ENCODE data around the gene SPAG17. TPM values are rescaled to one million over a fixed set of nuclear protein-coding genes. Genes with fewer than 3 reads are reported as not detected.

SPAG17 gene
- total RNA-seq, 1 donor from 2014 or later, result 0.12 TPM

- Histone ChIP-seq H3K36me3 (no peaks in the 10 kb centered on the region), H3K4me1 (no peaks in the 10 kb centered on the region), H3K4me3 (no peak overlapping the region), H3K27me3 (no peaks in the 10 kb centered on the region), H3K27ac (no peak overlapping the region), H3K9me3 (no peaks in the 10 kb centered on the region)
- intact Hi-C loops (cut with DNase I), result no loop called here
- no peak for TF ChIP-seq CTCF (IDR thresholded peaks at IDR 0.05)
- ATAC-seq, result peak; percentile 53
- no peak for DNase-seq
Observed at GRCh38 chr1:118100686-118101514, 84.1 kb downstream of the SPAG17 start.

- H3K36me3 ChIP-seq, result no peaks in the 10 kb centered on the region
- H3K27me3 ChIP-seq, result no peaks in the 10 kb centered on the region
- H3K4me3 ChIP-seq, result no peak overlapping the region
- H3K27ac ChIP-seq, result no peak overlapping the region
- no peak for ATAC-seq
- TF ChIP-seq CTCF (IDR thresholded peaks at IDR 0.05), result no peak
- intact Hi-C loops (cut with DNase I), result no loop called here
- H3K9me3 ChIP-seq, result no peaks in the 10 kb centered on the region
- H3K4me1 ChIP-seq, result no peaks in the 10 kb centered on the region
- no peak for DNase-seq
Observed at GRCh38 chr1:118099686-118100085, 85.3 kb downstream of the SPAG17 start.

GRCh38 chr1:118097622-118098348 is 87.2 kb downstream of the SPAG17 start:
- no peaks in the 10 kb centered on the region for H3K27me3 ChIP-seq
- DNase-seq, result no peak
- intact Hi-C loops (cut with DNase I), result no loop called here
- no peaks in the 10 kb centered on the region for H3K9me3 ChIP-seq
- ATAC-seq, result no peak
- H3K36me3 ChIP-seq, result no peaks in the 10 kb centered on the region
- no peak overlapping the region for H3K4me3 ChIP-seq
- no peak overlapping the region for H3K27ac ChIP-seq
- no peaks in the 10 kb centered on the region for H3K4me1 ChIP-seq
- no peak for TF ChIP-seq CTCF (IDR thresholded peaks at IDR 0.05)

- Histone ChIP-seq H3K4me1 (no peaks in the 10 kb centered on the region), H3K27me3 (no peaks in the 10 kb centered on the region), H3K36me3 (no peaks in the 10 kb centered on the region), H3K27ac (no peak overlapping the region), H3K9me3 (no peaks in the 10 kb centered on the region), H3K4me3 (no peak overlapping the region)
- no peak for ATAC-seq
- TF ChIP-seq CTCF (IDR thresholded peaks at IDR 0.05), result no peak
- DNase-seq, result no peak
- intact Hi-C loops (cut with DNase I), result no loop called here
Observed at GRCh38 chr1:118093017-118093416, 92.0 kb downstream of the SPAG17 start.

- Histone ChIP-seq H3K27ac (no peak overlapping the region), H3K9me3 (no peaks in the 10 kb centered on the region), H3K27me3 (no peaks in the 10 kb centered on the region), H3K36me3 (no peaks in the 10 kb centered on the region), H3K4me3 (no peak overlapping the region), H3K4me1 (no peaks in the 10 kb centered on the region)
- intact Hi-C loops (cut with DNase I), result no loop called here
- TF ChIP-seq CTCF (IDR thresholded peaks at IDR 0.05), result no peak
- DNase-seq (no peak), ATAC-seq (no peak)
Observed at GRCh38 chr1:118090130-118090529, 94.9 kb downstream of the SPAG17 start.

Data from upper lobe of right lung (tissue), 1 donor.